GM18519 (cell line): ENCODE data around the gene THAP12.
"Not testable (repeated sequence)": the region's sequence is repeated elsewhere in the genome, so short reads cannot be mapped to it uniquely, and the experiment has no call there.

Source experiments
- ATAC-seq: cut with Tn5 transposase; IDR thresholded peaks from one replicate; pipeline ENCODE4 v1.9.1; 2021; ENCODE audit warnings: mild to moderate bottlenecking, moderate library complexity; ENCODE audit not compliant: unreplicated experiment, low FRiP score

The THAP12 gene

GRCh38 chr11:76329084-76329648, 51.8 kb downstream of the THAP12 start:
- no peak for ATAC-seq

GRCh38 chr11:76327756-76328388, 53.1 kb downstream of the THAP12 start:
- no peak for ATAC-seq

- no peak for ATAC-seq
Observed at GRCh38 chr11:76327202-76327601, 53.7 kb downstream of the THAP12 start.

GRCh38 chr11:76325185-76325584, 55.7 kb downstream of the THAP12 start:
- ATAC-seq, result no peak

GRCh38 chr11:76323804-76324203, 57.1 kb downstream of the THAP12 start:
- no peak for ATAC-seq

GRCh38 chr11:76323375-76323774, 57.6 kb downstream of the THAP12 start:
- ATAC-seq, result not testable (repeated sequence)

GRCh38 chr11:76322942-76323341, 58.0 kb downstream of the THAP12 start:
- ATAC-seq, result no peak

GRCh38 chr11:76322540-76322939, 58.4 kb downstream of the THAP12 start:
- no peak for ATAC-seq

- ATAC-seq, result no peak
Observed at GRCh38 chr11:76321820-76322524, 59.0 kb downstream of the THAP12 start.

GRCh38 chr11:76321340-76321739, 59.6 kb downstream of the THAP12 start:
- no peak for ATAC-seq

GRCh38 chr11:76320929-76321328, 60.0 kb downstream of the THAP12 start:
- ATAC-seq, result no peak

GRCh38 chr11:76319798-76320197, 61.1 kb downstream of the THAP12 start:
- not testable (repeated sequence) for ATAC-seq

GRCh38 chr11:76318744-76319384, 62.1 kb downstream of the THAP12 start:
- ATAC-seq, result no peak

GRCh38 chr11:76317296-76317695, 63.6 kb downstream of the THAP12 start:
- ATAC-seq, result no peak

- ATAC-seq, result no peak
Observed at GRCh38 chr11:76316726-76317125, 64.2 kb downstream of the THAP12 start.

- no peak for ATAC-seq
Observed at GRCh38 chr11:76315182-76315853, 65.6 kb downstream of the THAP12 start.

GRCh38 chr11:76314741-76315090, 66.2 kb downstream of the THAP12 start:
- ATAC-seq, result no peak

GRCh38 chr11:76313913-76314740, 66.8 kb downstream of the THAP12 start:
- no peak for ATAC-seq

GRCh38 chr11:76313271-76313670, 67.7 kb downstream of the THAP12 start:
- no peak for ATAC-seq
